ENCODE measurements around the gene SETD1B.
"Not testable (repeated sequence)": the region's sequence is repeated elsewhere in the genome, so short reads cannot be mapped to it uniquely, and the experiment has no call there.

Gene SETD1B

GRCh38 chr12:121860699-121861098 is 56.9 kb downstream of the SETD1B start:
- not testable (repeated sequence) for DNase-seq

DNA sequence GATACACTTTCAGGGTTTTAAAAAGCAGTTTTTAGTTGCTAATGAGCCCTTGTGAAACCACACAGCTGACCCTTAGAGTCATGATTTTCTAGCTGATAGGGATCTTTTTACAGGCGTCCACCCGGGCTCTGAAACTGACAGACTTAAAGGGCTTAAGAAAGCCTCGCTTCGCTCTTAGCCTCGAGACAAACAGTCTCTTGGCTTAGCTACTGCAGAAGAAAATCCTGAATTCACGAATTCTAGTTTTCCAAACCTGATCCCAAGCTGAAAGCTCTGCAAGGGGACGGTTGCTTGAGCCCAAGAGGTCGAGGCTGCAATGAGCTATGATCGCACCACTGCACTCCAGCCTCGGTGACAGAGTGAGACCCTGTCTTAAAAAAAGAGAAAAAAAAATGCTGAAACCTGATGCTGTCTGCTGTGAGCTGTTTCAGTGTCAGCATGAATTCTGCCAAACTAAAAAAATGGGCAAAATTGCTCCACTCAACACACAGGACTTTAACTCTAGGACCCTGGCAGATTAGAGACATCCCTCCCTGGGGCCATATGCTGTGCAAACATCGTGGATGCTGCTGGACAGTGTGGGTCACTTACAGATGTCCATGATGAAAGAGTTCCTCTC is 57.9 kb downstream of the SETD1B start:
- DNase-seq, result no peak

- no peak for DNase-seq
These were observed 62.5 kb downstream of the SETD1B start for GRCh38 chr12:121866331-121866730.

GRCh38 chr12:121869229-121869628 is 65.4 kb downstream of the SETD1B start:
- not testable (repeated sequence) for DNase-seq

GRCh38 chr12:121871467-121871866 is 67.7 kb downstream of the SETD1B start:
- DNase-seq, result no peak

- no peak for DNase-seq
These were observed 68.9 kb downstream of the SETD1B start for GRCh38 chr12:121872546-121873215.

DNA sequence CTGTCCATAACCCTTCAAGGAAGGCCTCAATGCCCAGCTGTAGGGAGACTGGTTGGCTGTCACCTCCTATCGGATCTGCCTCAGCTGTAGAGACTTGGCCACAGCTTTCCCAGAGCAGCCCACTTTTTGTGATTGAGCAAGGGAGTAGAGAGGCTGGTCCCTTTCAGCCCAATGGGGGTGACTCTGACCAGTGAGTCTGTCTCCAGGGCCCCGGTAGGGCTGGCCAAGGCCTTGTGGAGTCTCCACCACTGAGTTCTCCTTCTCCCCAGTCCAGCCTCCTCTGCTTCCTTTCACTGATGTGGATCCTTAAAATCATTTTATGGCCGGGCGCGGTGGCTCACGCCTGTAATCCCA is 69.4 kb downstream of the SETD1B start:
- DNase-seq, result no peak

DNA sequence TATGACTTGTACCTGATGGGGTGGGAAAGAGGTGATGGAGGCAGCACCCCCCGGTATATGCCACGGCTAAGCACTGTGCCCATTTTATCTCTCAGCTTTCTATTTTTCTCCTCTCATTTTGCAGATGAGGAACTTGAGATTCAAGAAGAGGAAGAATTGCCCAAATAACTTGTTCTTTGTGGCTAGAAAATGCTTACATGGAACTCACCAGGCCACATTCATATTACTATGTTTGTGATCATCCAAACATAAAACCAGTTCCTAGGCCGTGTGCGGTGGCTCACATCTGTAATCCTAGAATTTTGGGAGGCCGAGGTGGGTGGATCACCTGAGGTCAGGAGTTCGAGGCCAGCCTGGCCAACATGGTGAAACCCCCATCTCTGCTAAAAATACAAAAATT is 70.3 kb downstream of the SETD1B start:
- no peak for DNase-seq

- DNase-seq, result no peak
These were observed 71.8 kb downstream of the SETD1B start for GRCh38 chr12:121875582-121875981.

GRCh38 chr12:121876080-121876447 is 72.3 kb downstream of the SETD1B start:
- DNase-seq, result not testable (repeated sequence)
